NCI-H146 treated with DMSO at 0.1 percent for 48 hours (cell line): ENCODE data around the gene USP7.
"Not testable (repeated sequence)": the region's sequence is repeated elsewhere in the genome, so short reads cannot be mapped to it uniquely, and the experiment has no call there.

Experiments used
- DNase-seq: peaks from one replicate; lab custom pipeline; 2025; ENCODE audit not compliant: unreplicated experiment; lab: John Stamatoyannopoulos, UW

USP7 gene

GRCh38 chr16:8975039-8975438 lies 11.3 kb upstream of the USP7 start:
- DNase-seq: no peak

DNA sequence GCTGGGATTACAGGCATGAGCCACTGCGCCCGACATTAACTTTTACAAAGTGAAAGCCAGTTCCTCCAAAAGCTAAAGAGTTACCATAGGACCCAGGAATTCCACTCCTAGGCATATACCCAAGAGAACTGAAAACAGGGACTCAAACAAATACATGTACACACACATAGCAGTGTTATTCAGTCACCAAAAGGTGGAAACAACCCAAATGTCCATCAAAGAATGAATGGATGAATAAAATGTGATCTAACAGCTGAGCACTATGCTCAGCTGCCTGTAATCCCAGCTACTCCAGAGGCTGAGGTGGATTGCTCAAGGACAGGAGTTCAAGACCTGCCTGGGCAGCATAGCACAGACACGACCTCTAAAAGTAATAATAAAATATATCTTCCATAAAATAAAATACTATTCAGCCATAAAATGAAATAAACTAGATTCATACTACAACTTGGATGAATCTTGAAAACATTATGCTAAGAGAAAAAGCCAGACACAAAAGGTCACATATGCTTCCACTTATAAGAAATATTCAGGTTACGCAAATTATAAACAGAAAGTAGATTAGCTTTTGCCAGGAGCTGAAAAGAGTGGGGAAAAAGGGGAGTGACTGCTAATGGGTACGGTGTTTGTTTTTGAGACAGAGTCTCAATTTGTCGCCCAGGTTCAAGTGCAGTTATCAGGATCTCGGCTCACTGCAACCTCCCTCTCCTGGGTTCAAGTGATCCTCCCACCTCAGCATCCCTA lies 9.3 kb upstream of the USP7 start:
- DNase-seq: no peak

DNA sequence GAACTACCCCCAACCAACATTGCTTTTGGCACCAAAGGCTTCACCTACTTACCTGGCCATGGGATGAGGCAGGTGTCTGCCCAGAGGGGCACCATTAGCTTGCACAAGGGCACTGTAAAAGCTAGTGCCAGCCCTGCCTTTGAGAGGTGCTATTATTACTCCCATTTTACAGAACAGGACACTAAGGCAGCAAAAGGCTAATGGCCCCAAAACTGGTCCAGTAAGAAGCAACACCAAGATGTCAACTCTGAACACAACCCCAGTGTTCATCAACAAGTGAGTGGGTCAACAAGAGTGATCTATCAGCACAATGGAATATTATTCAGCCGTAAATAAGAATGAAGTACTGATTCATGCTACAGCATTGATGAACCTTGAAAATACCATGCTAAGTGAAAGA lies 7.7 kb upstream of the USP7 start:
- DNase-seq: no peak

DNA sequence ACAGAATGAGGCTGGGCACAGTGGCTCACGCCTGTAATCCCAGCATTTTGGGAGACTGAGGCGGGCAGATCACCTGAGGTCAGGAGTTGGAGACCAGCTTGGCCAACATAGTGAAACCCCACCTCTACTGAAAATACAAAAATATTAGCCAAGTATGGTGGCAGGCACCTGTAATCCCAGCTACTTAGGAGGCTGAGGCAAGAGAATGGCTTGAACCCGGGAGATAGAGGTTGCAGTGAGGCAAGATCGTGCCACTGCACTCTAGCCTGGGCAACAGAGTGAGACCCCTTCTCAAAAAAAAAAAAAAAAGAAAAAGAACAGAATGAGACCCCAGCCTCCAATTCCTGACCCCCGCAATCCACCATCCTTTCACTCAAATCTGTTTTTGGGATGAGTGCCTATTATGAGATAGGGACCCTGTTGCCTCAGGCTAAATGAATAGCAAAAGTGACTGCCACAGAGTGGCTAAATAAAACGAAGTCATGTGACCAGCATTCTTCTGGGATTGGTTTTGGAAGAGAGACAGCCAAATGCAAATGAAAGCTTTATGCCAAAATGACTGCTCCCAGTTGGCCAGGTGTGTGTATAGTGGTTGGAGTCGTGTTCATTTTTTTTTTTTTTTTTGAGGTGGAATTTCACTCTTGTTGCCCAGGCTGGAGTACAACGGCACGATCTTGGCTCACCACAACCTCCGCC lies 5.6 kb upstream of the USP7 start:
- not testable (repeated sequence) for DNase-seq

- not testable (repeated sequence) for DNase-seq
These were observed 4.3 kb upstream of the USP7 start for GRCh38 chr16:8968054-8968453.

GRCh38 chr16:8967132-8967821 lies 3.6 kb upstream of the USP7 start:
- DNase-seq: no peak

- DNase-seq: no peak
These were observed 3.1 kb upstream of the USP7 start for GRCh38 chr16:8966817-8967131.

GRCh38 chr16:8964462-8964861 lies 756 bp upstream of the USP7 start:
- DNase-seq: no peak

GRCh38 chr16:8963010-8963820 lies 491 bp downstream of the USP7 start:
- peak; percentile 13 for DNase-seq

- no peak for DNase-seq
These were observed 1.2 kb downstream of the USP7 start for GRCh38 chr16:8962393-8963009.

- DNase-seq: no peak
These were observed 1.8 kb downstream of the USP7 start for GRCh38 chr16:8961811-8962390.

- DNase-seq: no peak
These were observed 3.0 kb downstream of the USP7 start for GRCh38 chr16:8960788-8961109.

GRCh38 chr16:8959921-8960787 lies 3.6 kb downstream of the USP7 start:
- DNase-seq: no peak

GRCh38 chr16:8958344-8959167 lies 5.2 kb downstream of the USP7 start:
- DNase-seq: no peak

DNA sequence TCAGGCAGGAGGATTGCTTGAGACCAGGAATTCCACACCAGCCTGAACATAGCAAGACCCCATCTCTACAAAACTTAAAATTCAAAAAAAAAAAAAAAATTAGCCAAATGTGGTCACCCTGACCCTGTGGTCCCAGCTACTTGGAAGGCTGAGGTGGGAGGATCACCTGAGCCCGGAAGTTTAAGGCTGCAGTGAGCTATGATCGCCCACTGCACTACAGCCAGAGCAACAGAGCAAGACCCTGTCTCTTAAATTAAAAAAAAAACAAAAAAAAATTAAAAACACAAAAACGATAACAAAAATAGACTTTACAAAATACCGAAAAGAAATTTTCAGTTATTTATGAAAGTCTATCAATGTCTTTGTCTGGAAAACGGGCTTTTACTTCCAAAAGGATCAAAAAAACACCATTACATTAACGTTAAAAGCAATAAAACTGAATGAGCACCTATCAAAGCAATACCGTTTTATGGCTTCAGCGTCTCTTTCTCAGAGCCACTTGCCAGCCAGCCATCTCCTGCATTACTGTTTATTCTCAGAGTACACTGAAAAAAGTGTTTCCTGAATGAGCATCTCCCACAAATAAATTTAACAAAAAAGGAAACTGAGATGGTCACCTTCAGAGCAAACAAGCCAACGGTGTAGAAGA lies 6.1 kb downstream of the USP7 start:
- no peak for DNase-seq

DNA sequence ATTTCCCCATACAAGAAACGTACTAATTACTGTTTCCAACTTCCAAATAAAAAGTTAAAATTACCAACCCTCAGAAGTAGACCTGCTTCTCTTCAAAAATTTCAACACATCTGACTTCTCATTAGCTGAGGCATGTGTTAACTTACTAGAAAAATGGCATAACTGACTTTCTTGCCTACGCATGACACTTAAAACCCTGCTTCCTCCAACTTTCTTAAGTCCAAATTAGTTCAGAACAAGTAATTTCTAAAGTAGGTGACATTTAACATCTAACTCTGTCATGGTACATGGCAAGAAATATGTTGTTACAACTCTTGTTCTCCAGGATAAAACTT lies 6.7 kb downstream of the USP7 start:
- no peak for DNase-seq

DNA sequence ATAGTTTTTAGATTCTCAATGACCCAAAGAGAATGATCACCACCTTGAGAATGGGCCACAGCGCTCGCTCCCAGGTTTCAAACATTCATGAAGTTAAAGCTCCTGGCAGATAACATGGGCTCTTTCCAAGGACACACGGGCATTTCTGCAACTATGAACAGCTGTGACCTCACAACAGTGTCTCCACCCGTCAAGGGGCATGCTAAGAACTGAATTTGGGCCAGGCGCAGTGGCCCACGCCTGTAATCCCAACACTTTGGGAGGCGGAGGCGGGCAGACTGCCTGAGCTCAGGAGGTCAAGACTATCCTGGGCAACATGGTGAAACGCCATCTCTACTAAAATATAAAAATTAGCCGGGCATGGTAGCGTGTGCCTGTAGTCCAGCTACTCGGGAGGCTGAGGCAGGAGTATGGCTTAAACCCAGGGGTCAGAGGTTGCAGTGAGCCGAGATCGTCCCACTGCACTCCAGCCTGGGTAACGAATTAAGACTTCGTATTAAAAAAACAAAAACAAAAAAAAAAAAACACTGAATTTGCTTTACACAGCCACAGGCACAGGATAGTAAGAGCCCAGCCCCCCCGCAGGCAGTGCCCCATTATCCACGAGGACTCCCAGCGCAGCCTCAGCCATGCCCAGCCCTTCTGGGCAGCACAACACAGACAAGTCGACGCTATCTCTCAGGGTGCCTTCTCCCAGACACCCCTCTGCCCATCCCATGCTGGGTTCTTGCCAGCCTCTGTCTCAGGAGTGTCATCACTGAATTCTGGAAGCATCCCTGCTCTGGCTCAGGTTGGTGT lies 7.2 kb downstream of the USP7 start:
- no peak for DNase-seq

GRCh38 chr16:8955828-8956227 lies 7.9 kb downstream of the USP7 start:
- no peak for DNase-seq
